GM19035 (cell line): ENCODE measurements around the gene BBS10.
"Not testable (repeated sequence)": the region's sequence is repeated elsewhere in the genome, so short reads cannot be mapped to it uniquely, and the experiment has no call there.

Source experiments
- ATAC-seq: cut with Tn5 transposase; IDR thresholded peaks from one replicate; pipeline ENCODE4 v1.9.1; 2021; ENCODE audit not compliant: unreplicated experiment

The BBS10 gene

GRCh38 chr12:76332606-76333005 lies 15.6 kb downstream of the BBS10 start:
- no peak for ATAC-seq

DNA sequence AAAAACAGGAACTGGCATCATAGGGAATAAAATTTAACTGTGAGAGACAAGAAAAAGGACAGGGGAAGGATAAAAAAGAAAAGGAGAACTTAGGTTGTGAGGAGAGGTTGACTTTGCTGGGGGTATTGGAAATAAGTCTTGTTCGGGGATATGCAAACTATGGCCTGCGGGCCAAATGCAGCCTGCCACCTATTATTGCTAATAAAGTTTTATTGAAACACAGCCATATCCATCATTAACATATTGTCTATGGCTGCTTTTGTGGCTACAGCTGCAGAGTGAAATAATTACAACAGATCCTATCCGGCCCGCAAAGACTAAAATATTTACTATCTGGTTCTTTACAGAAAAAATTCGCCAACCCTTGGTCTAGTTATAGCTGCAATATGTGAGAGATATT lies 18.6 kb downstream of the BBS10 start:
- ATAC-seq = no peak

GRCh38 chr12:76329159-76329558 lies 19.1 kb downstream of the BBS10 start:
- ATAC-seq = no peak

DNA sequence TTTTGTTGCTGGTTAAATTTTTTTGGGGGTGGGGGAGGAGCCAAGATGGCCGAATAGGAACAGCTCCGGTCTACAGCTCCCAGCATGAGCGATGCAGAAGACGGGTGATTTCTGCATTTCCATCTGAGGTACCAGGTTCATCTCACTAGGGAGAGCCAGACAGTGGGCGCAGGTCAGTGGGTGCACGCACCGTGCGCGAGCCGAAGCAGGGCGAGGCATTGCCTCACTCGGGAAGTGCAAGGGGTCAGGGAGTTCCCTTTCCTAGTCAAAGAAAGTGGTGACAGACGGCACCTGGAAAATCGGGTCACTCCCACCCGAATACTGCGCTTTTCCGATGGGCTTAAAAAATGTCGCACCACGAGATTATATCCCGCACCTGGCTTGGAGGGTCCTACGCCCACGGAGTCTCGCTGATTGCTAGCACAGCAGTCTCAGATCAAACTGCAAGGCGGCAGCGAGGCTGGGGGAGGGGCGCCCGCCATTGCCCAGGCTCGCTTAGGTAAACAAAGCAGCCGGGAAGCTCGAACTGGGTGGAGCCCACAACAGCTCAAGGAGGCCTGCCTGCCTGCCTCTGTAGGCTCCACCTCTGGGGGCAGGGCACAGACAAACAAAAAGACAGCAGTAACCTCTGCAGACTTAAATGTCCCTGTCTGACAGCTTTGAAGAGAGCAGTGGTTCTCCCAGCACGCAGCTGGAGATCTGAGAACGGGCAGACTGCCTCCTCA lies 28.5 kb downstream of the BBS10 start:
- not testable (repeated sequence) for ATAC-seq

- no peak for ATAC-seq
Observed at GRCh38 chr12:76318773-76319594, 29.2 kb downstream of the BBS10 start.

DNA sequence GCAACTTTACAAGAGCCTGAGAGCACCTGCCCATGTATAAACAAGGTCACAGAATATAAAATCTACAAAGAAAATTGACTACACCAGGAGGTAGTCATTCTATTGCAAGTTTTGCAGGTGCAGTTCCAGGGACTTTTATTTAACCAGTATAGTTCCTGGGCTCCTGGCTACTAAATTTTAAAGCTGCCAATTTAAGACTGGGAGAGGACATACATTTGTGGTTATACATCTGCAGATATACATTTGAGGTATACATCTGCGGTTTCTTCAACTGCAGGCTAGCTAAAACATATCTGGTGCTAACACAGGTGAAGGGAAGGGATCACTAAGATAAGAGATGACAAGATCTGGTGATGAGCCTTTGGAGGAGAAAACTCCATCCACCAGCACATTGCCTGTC lies 30.2 kb downstream of the BBS10 start:
- no peak for ATAC-seq

- no peak for ATAC-seq
Observed at GRCh38 chr12:76316468-76316867, 31.7 kb downstream of the BBS10 start.

GRCh38 chr12:76313299-76313698 lies 34.9 kb downstream of the BBS10 start:
- ATAC-seq = no peak

DNA sequence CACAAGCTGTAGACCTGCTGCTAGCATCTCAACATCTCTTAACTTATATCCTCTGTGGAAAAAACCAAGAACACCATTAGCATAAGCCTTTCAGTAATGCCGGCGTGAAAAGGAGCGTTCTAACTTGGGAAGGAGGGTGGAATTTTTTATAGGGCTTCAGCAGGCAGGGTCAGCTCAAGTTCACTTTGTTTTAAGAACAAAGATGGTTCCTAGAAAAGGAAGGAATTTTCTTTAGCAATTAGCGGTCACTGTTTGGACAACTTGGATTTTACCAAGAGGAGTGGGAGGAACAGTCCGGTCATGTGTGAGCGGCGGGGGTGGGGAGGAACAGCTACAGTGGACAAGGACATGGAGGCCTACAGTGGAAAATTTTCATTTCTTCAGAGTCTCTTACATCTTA lies 35.9 kb downstream of the BBS10 start:
- ATAC-seq = no peak

- no peak for ATAC-seq
Observed at GRCh38 chr12:76311796-76312195, 36.4 kb downstream of the BBS10 start.

GRCh38 chr12:76310110-76310509 lies 38.1 kb downstream of the BBS10 start:
- ATAC-seq = no peak

DNA sequence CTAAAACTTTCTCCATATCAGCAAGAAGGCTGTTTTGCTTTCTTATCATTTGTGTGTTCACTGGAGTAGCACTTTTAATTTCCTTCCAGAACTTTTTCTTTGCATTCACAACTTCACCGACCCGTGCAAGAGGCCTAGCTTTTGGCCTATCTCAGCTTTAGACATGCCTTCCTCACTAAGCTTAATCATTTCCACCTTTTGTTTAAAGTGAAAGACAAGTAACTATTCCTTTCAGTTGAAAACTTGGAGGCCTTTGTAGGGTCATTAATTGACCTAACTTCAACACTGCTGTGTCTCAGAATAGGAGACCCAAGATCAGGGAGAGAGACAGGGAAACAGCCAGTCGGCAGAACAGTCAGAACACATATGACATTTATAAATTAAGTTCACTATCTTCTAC lies 39.3 kb downstream of the BBS10 start:
- no peak for ATAC-seq

DNA sequence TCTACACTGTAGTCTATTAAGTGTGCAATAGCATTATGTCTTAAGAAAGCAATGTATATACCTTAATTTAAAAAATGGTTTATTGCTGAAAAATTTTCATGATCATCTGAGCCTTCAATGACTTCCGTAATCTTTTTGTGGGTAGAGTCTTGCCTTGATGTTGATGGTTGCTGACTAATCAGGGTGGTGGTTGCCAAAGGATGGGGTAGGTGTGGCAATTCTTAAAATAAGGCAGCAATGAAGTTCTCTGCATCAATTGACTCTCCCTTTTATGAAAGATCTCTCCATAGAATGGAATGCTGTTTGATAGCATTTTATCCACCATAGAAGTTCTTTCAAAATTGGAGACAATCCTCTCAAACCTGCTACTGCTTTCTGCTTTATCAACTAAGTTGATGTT lies 41.1 kb downstream of the BBS10 start:
- no peak for ATAC-seq

DNA sequence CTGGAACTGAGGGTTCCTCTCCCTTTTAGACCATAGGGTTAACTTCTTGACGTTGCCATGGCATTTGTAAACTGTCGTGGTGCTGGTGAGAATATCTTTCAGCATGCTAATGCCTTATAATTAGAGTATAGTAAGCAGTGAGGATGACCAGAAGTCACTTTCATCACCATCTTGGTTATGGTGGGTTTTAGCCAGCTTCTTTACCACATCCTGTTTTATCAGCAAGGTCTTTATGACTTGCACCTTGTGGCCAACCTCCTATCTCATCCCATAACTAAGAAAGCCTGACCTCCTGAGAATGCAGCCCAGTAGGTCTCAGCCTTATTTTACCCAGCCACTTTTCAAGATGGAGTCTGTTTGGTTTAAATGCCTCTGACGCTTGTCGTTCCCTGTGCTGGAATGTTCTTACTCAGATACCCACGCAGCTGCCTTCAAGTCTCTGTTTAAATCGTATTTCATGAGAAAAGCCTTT lies 44.2 kb downstream of the BBS10 start:
- no peak for ATAC-seq

GRCh38 chr12:76303365-76303764 lies 44.9 kb downstream of the BBS10 start:
- no peak for ATAC-seq

DNA sequence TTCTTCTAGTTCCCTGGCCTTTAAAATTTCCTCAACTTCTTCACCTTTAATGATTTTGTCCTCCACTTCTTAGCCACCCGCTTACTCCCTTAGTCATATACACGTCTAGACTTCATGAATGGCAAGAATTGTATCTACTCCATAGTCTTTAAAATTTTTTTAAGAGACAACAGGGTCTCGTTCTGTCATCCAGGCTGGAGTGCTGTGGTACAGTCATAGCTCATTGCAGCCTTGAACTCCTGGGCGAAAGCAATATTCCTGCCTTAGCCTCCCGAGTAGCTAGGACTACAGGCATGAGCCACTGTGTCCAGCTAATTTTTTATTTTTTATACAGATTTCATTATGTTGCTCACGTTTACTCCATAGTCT lies 47.9 kb downstream of the BBS10 start:
- ATAC-seq = no peak

DNA sequence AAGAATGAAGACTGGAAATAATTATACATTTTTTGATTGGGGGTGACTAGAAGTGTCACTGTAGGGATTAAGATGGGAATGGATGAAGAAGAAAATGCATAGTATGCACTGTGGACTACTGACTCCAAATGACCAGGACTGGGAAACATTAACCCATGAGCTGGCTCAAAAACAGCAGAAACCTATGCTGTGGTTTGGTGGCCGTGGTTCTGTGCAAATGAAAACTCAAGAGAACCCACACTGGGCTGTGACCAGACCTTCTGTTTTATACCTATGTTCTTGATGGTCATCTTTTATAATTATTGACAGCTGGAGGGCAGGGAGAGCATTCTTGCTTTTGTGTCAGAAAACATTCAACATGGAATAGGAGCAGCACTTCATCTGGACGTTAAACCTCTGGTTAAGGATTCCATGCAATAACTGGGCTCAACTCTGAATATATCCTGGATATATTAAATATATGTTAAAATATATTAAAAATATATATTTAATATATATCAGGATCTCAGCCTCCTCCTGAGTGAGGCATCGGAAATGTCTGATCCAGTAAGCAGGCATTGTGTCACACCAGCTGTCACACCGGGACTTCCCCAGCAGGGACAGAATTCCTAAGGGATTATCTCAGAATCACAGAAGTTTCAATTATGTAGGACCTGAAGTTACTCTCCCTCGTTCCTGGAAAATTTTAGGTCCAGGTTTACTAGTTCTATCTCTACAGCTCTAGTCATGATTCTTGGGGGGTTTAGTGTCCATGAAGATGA lies 48.5 kb downstream of the BBS10 start:
- no peak for ATAC-seq
